Spleen (tissue), 7 donors: Measurements from ENCODE around the gene SYT17.

ENCODE experiments used
- POLR2A ChIP-seq, 3 donors: fragments of 450-650 bp; IDR thresholded peaks; one replicate each; pipeline ENCODE4 v1.5.1; 2017; ENCODE audit warnings: antibody characterized with exemption in 3 of 3, mild to moderate bottlenecking in 1 of 3
- TF ChIP-seq, protein P1 (sequence below), 11 experiments: fragments of 200-600 bp in 7 of 11; fragments of 450-650 bp in 4 of 11; sonication (generic) in 4 of 11; IDR thresholded peaks in 8 of 11; conservative IDR thresholded peaks in 3 of 11; 1 replicate in 7 of 11; 2 replicates in 4 of 11; pipeline versions ENCODE4 v1.4.0 to v1.8.0; 2016 to 2021; ENCODE audit warnings: antibody characterized with exemption in 11 of 11, inconsistent platforms in 4 of 11, mild to moderate bottlenecking in 1 of 11
- donor health status: DM: no; HTN: no; CAD: no; lungs with moderate emphysema.
- donor health status: DM: no; HTN: no; CAD: no.
- donor health status: DM: no; HTN: no; CAD: no.

DNA sequence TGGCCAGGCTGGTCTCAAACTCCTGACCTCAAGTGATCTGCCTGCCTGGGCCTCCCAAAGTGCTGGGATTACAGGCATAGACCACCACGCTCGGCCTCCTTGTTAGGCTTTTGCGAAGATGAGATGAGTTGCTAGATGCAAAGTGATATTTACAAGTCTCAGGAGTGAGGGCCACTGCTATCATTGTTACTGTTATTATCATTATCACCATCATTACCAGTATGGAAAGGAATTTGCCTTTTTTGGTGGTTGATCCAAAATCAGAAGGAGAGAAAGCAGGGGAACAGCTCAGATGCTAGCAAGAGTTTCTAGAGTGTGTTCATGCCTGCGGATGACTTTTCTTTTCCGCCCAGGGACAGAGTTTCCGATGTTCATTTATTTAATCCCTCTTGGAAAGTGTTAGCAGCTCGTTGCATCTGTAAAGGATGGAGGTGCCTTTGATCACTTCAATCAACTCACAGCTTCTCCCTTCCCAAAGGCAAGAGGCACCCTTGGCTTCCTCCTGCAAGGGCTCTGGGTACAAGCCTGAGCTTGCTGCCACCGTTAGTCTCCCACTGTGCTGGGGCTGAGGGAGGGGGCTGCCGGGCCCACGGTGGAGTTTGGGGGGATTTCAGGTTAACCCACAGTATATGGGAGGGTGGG, 32.7 kb upstream of the SYT17 start:
- TF ChIP-seq, protein P1, sequence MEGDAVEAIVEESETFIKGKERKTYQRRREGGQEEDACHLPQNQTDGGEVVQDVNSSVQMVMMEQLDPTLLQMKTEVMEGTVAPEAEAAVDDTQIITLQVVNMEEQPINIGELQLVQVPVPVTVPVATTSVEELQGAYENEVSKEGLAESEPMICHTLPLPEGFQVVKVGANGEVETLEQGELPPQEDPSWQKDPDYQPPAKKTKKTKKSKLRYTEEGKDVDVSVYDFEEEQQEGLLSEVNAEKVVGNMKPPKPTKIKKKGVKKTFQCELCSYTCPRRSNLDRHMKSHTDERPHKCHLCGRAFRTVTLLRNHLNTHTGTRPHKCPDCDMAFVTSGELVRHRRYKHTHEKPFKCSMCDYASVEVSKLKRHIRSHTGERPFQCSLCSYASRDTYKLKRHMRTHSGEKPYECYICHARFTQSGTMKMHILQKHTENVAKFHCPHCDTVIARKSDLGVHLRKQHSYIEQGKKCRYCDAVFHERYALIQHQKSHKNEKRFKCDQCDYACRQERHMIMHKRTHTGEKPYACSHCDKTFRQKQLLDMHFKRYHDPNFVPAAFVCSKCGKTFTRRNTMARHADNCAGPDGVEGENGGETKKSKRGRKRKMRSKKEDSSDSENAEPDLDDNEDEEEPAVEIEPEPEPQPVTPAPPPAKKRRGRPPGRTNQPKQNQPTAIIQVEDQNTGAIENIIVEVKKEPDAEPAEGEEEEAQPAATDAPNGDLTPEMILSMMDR (IDR thresholded peaks at IDR 0.05 in 8 of 11, conservative IDR thresholded peaks at IDR 0.05 in 3 of 11) = no peak
- TF ChIP-seq POLR2A (IDR thresholded peaks at IDR 0.05) = no peak
